HG03135 (cell line): ENCODE data around the gene SYNE2.
A peak's percentile ranks its signal among the peaks of the same experiment; 100 is the strongest.

Experiments used
- ATAC-seq: cut with Tn5 transposase; IDR thresholded peaks from one replicate; pipeline ENCODE4 v1.9.1; 2021; ENCODE audit warnings: mild to moderate bottlenecking, moderate library complexity; ENCODE audit not compliant: unreplicated experiment

SYNE2 gene

GRCh38 chr14:64213853-64214570 lies 361.2 kb downstream of the SYNE2 start:
- no peak for ATAC-seq

- ATAC-seq: no peak
Observed at GRCh38 chr14:64215274-64215673, 362.5 kb downstream of the SYNE2 start.

GRCh38 chr14:64215978-64216377 lies 363.2 kb downstream of the SYNE2 start:
- no peak for ATAC-seq

- ATAC-seq: no peak
Observed at GRCh38 chr14:64217308-64217707, 364.5 kb downstream of the SYNE2 start.

GRCh38 chr14:64217834-64218233 lies 365.0 kb downstream of the SYNE2 start:
- ATAC-seq: no peak

- ATAC-seq: no peak
Observed at GRCh38 chr14:64218344-64219240, 365.8 kb downstream of the SYNE2 start.

GRCh38 chr14:64220056-64220455 lies 367.3 kb downstream of the SYNE2 start:
- no peak for ATAC-seq

- no peak for ATAC-seq
Observed at GRCh38 chr14:64220466-64220865, 367.7 kb downstream of the SYNE2 start.

- no peak for ATAC-seq
Observed at GRCh38 chr14:64221391-64222003, 368.7 kb downstream of the SYNE2 start.

- ATAC-seq: no peak
Observed at GRCh38 chr14:64225151-64225757, 372.4 kb downstream of the SYNE2 start.

- ATAC-seq: no peak
Observed at GRCh38 chr14:64227856-64228255, 375.1 kb downstream of the SYNE2 start.

- ATAC-seq: no peak
Observed at GRCh38 chr14:64229489-64229888, 376.7 kb downstream of the SYNE2 start.

GRCh38 chr14:64232095-64232838 lies 379.5 kb downstream of the SYNE2 start:
- no peak for ATAC-seq

GRCh38 chr14:64232944-64233343 lies 380.1 kb downstream of the SYNE2 start:
- no peak for ATAC-seq

- ATAC-seq: no peak
Observed at GRCh38 chr14:64233531-64234190, 380.9 kb downstream of the SYNE2 start.

- ATAC-seq: peak; percentile 6
Observed at GRCh38 chr14:64234877-64235651, 382.3 kb downstream of the SYNE2 start.

GRCh38 chr14:64235652-64236640 lies 383.1 kb downstream of the SYNE2 start:
- ATAC-seq: peak; percentile 70

GRCh38 chr14:64238049-64238448 lies 385.2 kb downstream of the SYNE2 start:
- ATAC-seq: no peak
